ENCODE results near the gene PTGR3. TPM values are rescaled to one million over a fixed set of nuclear protein-coding genes. Genes with fewer than 3 reads are reported as not detected.

PTGR3 gene
- polyA plus RNA-seq, 10 donors = 29.3 to 48.8 (median 38.2) TPM

DNA sequence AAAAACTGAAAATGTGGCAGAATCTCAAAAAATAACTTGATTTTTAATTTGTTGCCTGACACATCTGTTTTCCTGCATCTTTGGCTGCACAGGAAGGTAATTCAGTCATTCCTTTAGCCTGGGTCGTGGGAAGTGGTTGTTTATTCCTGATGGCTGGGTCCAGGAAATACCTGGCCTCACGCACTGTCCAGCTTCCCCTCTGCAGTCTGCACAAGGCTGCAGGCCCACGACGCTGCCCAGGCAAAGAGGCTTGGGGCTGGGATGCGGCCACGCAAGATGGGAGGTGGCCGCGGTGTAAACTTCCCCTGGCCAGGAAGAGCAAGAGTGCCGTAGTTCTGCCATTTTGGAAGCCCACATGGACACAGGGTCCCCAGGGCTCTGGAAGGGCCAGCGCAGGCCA lies 29.8 kb upstream of the PTGR3 start:
- no peak for DNase-seq

DNA sequence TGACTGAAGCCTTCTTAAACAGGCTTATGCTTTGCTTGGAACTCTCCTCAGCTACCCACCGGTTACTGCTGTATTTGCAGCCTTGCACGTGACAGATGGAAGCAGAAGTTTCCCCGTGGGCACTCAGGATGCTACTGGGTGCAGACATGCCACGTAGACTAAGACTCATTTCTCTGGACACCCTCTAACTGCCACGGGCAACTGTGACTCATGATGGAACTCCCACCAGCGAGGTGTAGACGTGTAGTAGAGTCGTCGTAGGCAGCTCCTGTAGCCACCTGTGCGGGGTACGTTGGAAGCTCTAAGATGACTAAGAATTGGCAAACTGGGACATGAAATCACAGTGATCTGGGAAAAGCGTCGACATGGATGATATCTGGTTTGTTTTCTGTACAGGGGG lies 29.2 kb upstream of the PTGR3 start:
- DNase-seq = no peak

DNA sequence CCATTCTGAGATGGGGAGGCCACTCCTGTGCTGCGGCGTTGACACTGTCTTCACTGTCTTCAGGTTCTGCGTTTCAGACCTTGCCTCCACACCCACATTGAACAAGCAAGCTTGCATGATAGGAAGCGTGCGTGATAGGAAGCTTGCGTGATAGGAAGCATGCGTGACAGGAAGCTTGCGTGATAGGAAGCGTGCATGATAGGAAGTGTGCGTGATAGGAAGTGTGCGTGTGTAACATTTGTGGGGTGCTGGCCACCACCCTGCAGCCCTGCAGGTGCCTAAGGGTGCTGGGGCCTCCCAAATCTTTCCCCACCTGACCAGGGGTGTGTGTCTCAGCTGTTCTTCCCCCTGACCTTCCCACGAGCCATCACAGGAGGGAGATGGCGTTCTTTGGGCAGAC lies 27.0 kb upstream of the PTGR3 start:
- DNase-seq = no peak

DNA sequence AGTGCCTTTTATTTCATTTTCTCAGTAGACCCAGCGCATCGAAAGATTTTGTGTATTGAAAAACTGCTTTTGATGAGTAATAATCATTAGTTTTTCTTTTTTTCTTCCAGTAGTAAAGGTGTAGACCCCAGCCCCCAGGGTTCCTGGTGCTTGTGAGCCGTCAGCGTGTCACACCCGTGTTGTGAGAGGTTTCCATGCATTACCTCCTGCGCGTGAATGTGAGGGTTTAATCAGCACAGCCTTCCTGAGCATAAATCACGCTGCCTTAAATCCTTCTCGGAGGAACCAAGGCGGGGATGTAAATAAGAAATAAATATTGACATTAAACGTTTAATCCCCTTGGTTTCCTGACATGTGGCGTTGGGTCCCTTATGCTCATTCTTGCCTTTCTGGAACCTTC lies 26.0 kb upstream of the PTGR3 start:
- no peak for DNase-seq

DNA sequence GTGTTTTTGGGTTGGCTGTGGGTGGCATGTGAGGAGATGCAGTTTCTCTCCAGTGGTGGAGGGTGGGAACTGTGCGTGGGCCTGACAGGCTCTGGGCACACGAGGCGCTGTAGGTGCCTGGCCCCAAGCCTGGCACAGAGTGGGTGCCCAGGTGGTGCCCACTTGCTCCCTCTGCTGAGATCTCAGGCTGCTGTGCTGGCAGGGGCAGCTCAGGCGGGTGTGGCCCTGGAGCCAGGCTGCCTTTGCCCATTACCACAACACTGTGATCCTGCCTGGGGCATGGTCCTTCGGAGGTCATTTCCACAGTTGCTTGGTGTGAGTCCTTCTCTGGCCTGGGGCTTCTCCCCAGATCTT lies 22.1 kb upstream of the PTGR3 start:
- no peak for DNase-seq

DNA sequence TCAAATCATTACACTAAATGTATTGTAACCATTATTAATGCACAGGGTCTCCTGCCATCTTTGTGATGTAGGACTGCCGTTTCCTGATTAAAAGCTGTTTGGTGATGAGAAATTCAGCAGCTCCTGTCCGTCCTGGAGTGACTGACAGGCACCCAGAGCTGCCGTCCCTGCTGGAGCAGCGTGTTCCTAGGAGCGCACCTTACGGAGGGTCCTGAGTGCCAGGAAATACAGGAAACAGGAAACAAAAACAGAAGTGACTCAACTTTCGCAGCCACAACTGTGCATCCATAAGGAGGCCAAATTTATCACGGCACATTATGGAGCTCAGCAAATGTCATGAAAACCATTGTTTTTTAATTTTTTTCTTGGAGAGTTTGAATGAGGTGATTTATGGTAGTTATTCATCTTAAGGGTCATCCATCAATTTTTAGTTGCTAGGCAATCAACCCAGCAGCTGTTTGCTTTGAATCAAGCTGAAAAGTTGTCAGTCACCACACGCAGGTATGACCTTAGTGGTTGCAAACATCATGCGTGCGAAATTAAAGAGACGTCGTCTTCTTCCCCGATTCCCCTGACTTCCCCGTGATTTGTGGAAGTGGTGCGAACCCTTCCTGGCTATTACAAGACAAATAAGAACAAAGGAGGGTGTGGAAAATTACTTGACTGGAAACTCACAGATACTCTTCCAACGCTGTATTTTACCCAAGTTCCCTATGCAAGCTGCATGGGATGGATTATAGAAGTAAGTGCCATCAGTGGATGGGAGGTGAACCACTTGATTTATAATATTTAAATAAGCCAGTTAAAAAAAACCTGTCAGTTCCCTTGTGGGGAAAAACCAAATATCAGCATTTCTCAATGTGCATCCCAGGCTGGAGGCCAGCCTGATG lies 21.5 kb upstream of the PTGR3 start:
- no peak for DNase-seq

DNA sequence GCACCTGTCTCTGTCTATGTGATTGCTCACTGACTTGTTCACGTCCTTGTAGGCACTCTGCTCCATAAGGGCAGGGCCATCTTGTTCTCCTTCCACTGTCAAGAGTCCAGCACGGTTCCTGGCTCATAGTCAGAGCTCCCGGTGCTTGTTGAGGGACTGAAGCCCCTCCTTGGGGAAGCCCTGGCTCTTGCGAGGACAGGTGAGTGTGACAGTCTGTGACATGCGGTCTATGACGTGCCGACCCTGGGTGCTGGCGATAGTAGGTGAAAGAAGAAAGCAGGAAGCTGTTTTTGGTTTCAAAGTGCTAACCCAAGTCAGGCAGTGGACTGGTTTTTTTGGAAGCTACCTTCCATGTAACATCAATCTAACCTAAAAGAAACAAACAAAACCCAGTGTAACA lies 20.5 kb upstream of the PTGR3 start:
- DNase-seq = no peak

DNA sequence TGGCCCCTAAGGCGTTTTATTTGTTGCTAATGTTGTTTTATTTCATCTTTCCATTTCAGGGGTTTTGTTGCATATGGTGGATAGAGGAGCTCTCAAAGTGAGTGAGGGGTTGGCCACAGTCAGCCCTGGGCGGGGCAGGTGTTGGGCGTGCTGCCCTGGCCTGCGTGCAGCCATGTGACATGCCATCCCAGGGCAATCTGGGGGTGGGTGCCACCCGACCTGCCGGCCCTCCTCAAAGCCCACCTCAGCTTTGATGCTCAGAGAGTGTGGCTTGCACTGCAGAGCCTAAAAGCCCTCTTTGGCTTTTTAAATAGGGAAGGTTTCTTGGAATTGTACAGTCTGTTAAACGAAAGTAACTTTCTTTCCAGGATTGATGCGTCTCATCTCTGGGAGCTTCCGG lies 20.0 kb upstream of the PTGR3 start:
- no peak for DNase-seq

DNA sequence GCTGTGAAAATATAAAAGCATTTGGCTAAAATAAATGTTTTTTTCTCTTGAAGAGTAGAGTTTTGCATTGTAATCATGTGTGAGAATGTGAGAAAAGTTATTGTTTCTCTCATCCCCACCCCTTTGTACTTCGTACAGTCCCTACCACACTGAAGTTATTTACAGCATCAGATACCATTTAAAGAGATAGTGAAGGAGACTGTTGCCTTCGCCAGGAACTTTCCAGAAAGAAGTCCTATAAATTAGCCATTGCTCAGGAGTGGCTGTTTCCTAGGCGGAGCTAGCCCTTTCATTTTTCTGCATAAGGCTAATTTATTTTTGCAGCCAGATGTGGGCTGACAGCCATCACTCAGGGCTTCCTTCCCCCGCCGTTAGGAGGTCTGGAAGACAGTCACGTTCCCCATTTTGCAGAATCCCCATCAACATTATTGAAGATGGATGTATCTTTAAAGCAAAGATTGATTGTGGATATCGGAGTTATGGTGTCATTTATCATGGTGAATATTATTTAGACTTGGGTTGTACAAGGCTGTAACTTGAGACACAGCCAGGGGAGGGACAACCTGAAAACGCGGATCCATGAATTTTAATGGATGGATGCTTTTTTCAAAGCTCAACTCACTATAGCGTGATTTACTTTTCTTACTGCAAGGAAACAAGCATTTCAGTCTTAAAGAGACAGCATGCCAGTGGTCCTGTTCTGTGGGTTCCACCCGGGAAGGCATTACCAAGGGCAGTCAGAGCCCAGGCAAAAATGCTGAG lies 18.8 kb upstream of the PTGR3 start:
- DNase-seq = no peak

DNA sequence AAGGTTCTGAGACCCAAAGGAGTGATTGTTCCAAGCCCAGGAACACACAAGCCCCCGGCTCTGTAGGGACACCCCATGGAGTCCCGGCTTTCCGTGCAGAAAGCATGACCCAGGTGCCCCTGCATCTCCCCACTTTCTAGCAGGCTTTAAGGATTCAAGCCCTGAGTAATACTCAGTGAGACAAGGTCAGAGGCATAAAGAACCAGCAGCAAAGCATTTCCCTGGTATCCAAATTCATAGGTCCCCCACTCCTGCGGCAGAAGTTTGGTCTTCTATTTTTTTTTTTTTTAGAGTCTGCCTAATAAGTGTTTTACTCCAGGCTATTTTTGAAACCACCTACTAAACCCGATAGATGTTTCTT lies 18.0 kb upstream of the PTGR3 start:
- no peak for DNase-seq

DNA sequence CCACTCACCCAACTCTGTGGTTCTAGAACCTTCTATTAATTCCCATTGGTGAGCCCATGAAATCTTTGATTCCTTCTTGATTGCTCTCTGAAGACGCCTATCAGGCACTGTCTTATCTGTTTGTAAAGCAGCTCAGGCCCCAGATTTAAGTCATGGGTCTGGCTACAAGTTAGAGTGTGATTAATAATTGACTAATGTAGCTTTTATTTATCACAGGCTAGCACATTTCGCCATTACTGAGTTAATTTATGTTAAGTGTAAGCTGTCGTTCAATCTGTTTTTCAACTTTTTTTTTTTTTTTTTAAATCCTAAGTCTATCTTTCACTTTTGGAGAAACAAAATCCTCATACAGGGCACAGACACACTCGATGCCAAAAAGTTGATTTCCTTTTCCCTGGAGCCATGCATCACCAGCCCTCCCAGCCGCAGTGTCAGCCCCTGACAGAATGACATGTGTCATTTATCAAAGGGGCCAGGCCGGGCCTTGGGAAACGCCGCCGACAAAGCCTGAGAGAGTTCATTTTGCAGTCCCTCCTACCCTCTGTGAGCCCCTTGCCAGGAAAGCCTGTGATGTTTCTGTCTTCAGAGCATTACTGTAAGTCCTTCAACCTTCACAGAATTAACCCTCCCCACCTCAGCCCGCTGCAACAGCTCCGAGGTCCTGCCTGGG lies 17.5 kb upstream of the PTGR3 start:
- no peak for DNase-seq

DNA sequence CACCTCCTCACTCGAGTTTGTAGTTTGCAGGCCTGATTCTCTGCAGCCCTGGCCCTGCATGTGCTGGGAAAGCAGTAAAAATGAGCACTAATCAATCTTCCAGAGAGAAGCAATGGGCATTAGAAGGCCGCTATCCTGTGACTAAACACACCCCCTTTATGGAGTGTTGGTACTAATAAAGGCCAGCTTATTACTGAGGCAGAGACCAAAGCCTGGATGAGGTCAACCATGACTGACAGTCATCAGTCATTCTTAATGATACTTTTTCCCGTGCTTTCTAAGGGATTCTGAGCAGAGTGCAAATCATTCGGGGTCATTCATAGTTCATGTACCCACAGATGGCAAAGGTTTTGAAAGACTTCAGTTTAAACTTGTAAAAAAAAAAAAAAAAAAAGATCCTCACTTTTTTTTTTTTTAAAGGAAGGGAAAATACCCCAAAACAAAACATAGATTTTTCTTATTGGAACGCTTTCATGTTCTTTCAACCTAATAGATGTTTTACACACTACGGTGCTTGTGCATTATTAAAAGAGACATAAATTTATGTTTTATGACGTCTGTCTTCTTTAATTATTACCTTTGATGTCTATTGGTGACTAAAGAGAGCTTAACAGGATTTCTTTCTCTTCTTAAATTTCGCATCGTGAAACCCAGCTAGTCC lies 14.9 kb upstream of the PTGR3 start:
- peak in 1 of 3 donors; percentile 36 for DNase-seq

DNA sequence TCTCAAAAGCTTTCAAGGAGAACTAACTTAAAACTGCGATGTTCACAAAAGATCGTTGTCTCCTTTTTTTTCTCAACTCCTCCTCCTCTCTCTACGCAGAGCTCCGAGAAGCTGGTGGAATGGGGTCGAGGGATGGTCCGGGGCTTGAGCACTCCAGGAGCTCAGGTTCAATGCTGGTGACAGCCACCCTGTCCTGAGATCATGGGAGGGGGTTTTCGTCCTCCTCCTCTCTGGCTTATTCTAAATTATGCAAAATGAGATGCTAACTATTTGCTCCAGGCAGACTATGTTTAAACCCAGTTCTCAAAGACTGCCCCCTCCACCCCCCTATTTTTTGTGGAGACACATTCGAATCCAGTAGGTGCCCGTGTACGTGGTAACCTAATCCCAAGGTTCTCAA lies 13.5 kb upstream of the PTGR3 start:
- no peak for DNase-seq

DNA sequence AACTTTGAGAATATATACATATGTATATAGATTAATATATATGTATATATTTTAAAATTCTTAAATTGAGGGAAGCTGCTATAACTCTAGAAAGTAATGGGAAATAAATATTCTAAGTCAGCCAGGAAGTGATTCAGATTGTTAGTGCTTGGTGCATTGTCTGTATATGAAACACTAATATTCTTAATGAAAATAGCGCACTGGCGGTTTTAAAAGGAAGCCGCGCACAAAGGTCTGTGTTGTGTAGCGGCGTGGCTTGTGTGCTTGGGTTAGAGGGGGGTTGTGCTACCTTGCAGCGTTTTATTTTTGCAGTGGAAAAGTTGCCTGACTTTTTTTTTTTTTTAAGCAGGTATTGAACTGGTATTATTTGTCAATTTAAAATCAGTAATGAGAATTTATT lies 13.0 kb upstream of the PTGR3 start:
- no peak for DNase-seq

DNA sequence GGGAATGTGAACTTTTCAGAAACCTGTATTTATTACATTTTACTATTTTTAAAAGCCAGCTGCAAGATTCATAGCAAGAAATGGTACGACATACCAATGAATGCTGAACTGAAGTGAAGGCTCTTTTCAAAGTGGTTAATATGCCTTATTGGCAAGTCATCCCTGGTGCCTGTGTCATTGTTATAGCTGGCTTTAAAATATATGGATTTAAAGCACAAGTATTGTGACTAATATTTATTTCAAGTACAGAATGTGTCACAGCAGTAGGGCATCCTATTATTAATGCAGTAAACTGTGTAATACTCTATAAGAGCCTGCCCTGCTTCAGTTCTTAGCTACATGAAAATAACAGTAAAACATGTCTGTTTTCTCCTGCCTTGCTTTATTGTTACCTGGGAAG lies 12.5 kb upstream of the PTGR3 start:
- no peak for DNase-seq

DNA sequence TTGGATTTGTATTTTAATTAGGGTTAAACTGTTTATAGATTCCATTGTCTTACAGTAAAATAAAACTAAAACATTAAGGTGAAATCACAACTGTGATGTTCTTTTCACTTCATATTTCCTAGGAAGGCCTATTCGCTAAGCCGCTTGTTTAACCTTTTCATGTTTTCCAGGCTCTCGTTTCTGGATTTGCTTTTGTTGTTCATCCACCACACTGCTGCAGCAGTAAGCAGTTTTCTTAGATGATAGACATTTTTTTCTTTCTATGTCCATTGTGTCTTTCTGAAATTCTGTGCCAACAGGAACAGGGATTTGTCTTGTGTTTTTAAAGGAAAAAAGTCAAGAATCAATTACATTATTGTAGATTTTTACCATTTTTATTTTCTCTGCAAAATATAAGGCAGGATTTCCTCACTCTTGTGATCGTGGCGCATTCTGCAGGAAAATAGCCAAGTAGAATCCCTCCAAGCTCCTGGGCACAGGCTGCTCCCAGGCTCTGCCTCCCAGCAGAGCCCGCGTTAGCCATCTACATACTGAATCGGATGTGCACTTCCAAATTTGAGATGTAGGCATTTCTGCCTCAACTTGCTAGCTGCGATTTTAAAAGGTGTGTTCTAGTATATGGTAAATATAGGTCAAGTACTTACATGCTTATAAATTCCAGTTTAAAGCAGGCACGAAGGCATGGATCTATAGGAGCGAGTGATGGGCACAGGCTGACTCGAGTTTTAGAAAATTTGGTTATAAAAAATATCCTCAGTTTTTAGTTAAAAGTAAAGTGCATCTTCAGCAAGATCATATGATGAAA lies 11.8 kb upstream of the PTGR3 start:
- no peak for DNase-seq

DNA sequence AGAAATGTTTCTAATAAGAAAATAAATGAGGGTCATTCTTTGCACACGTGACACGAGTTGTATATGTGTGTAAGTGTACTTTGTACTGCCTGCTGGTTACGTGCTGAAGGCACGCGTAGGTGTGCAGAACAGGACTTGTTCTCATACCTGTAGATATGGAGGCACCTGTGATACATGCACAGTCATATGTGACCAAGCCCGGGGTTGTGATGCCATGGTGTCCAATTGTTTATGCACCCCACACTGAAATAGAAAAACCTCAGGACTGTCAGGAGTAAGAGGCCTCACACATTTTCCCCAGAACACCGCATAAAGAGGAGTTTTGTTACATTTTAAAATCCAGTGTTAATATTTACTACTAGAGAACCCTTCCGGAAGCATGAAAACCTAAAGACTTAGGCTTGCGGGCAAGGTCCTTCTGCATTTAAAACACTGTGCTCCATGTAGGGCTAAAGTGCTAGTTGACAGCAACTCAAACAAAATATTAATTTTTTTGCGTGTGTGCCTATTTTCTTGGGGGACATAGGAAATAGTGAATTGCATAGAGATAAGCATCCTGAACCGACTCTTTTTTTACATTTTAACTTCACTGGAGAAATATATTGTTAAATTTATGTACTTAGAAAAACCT lies 10.9 kb upstream of the PTGR3 start:
- DNase-seq = no peak

DNA sequence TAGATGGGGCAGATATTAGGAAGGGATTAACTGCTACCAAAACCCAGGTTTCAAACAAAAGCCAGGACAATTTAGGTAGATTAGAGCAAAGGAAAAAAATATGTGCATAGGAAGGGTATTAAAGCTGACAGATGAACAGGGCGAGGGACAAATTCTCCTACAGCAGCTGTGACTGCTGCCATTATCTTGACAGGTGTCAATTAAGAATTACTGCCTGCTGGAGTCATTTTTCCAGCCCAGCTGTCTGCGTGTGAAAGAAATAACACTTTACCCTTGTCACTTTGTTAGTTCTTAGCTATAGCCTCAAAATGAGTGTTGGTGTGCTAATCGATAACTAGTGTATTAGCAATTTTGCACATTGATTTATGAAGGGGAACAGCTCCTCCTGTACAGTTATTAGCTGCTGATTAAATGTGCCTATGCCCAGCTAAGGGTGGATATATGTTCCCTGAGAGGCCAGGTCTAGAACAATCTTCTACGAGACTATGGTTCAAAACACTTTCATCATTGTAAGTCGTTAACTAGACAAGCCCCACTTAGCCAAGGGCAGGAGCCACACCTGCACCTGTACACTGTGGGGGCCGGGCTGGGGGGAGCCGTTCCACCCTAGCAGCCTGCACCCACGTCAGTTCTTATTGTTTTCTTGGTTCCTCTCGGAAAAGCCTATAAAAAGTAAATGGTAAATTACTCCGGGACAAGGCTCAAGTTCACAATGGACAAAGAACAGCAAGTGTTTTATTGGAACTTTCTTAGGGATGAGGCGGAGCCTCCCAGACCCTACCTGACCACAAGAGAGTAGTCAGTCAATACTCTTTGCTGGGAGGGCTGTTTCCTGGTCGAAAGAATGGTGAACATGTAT lies 9.4 kb upstream of the PTGR3 start:
- DNase-seq = no peak

DNA sequence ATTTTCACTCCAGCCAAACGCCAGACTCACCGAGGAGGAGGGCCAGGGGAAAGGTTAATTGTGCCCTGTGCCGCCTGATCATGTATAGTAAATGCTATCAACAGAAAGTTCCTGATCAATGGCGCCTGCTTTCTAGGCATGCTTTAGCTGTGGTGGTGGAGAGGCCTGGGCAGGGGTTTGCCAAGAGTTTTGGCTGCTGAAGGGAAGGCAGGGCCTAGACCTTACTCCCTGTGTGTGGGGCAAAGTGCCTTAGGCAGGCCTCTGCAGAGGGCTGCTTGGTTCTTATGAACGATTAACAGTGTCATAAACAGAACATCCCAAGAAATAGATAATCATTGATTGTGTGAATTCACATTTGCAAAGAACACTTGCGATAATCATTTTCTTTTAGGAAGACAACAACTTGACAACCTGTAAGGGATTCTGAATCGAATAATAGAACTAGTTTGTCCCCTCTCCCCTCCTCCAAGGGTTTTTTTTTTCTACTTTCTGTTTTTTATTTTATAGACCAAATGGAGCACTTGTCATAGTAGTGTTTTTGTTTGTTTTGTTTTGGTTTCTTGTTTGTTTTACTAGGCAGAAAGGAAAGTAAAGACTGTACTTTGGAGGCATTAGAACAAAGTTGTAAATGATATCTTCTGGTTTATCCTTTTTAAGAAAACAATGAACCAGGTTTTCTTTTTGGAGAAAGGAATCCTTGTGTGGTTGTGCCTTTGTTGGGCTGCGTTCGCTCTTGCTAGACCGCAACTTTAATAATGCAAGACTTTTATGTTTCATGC lies 8.2 kb upstream of the PTGR3 start:
- DNase-seq = no peak
